Parathyroid adenoma (tissue), 2 donors: ENCODE results near the gene POU6F2.

Source experiments
- H2AFZ ChIP-seq: fragments of 300-600 bp; sonication (generic); one replicate; pipeline ENCODE4 v1.7.0; 2017; ENCODE audit warnings: antibody characterized with exemption, mild to moderate bottlenecking
- H3K27ac ChIP-seq: fragments of 300-600 bp; sonication (generic); one replicate; pipeline ENCODE4 v1.7.0; 2017
- H3K27me3 ChIP-seq: fragments of 300-600 bp; sonication (generic); one replicate; pipeline ENCODE4 v1.7.0; 2017; ENCODE audit warnings: low read length; ENCODE audit not compliant: control insufficient read depth, insufficient read depth
- H3K36me3 ChIP-seq: fragments of 300-600 bp; sonication (generic); one replicate; pipeline ENCODE4 v1.7.0; 2017; ENCODE audit warnings: low read length; ENCODE audit not compliant: control insufficient read depth, insufficient read depth
- H3K4me1 ChIP-seq: fragments of 300-600 bp; sonication (generic); one replicate; pipeline ENCODE4 v1.7.0; 2017; ENCODE audit warnings: control low read depth
- H3K4me2 ChIP-seq: fragments of 300-600 bp; sonication (generic); one replicate; pipeline ENCODE4 v1.7.0; 2017; ENCODE audit warnings: low read length
- H3K4me3 ChIP-seq: fragments of 300-600 bp; sonication (generic); one replicate; pipeline ENCODE4 v1.7.0; 2017; ENCODE audit warnings: low read depth, low read length
- H3K79me2 ChIP-seq: fragments of 300-600 bp; sonication (generic); one replicate; pipeline ENCODE4 v1.7.0; 2017; ENCODE audit warnings: control low read depth
- H3K9ac ChIP-seq: fragments of 300-600 bp; sonication (generic); one replicate; pipeline ENCODE4 v1.7.0; 2017; ENCODE audit warnings: mild to moderate bottlenecking
- H3K9me3 ChIP-seq: fragments of 300-600 bp; sonication (generic); one replicate; pipeline ENCODE4 v1.7.0; 2017; ENCODE audit warnings: low read length; ENCODE audit not compliant: control insufficient read depth
- CTCF ChIP-seq: fragments of 300-600 bp; sonication (generic); IDR thresholded peaks from one replicate; pipeline ENCODE4 v1.7.0; 2017; ENCODE audit warnings: antibody characterized with exemption, mild to moderate bottlenecking
- donor health status: primary hyperparathyroidism.

POU6F2 gene

GRCh38 chr7:39195967-39196366, 218.3 kb downstream of the POU6F2 start:
- H3K27me3 ChIP-seq, result no peaks in the 10 kb centered on the region
- no peak overlapping the region for H3K27ac ChIP-seq
- no peaks in the 10 kb centered on the region for H3K36me3 ChIP-seq
- H3K9ac ChIP-seq, result no peak overlapping the region
- no peaks in the 10 kb centered on the region for H3K9me3 ChIP-seq
- no peak overlapping the region for H3K4me3 ChIP-seq
- no peaks in the 10 kb centered on the region for H3K79me2 ChIP-seq
- no peak overlapping the region for H2AFZ ChIP-seq
- TF ChIP-seq CTCF, result no peak
- no peaks in the 10 kb centered on the region for H3K4me1 ChIP-seq
- no peak overlapping the region for H3K4me2 ChIP-seq

- no peak overlapping the region for H3K4me2 ChIP-seq
Observed at GRCh38 chr7:39197831-39198230, 220.1 kb downstream of the POU6F2 start.

GRCh38 chr7:39198556-39198955, 220.8 kb downstream of the POU6F2 start:
- Histone ChIP-seq H3K4me3 (no peak overlapping the region), H3K27ac (no peak overlapping the region), H3K36me3 (no peaks in the 10 kb centered on the region), H3K9me3 (no peaks in the 10 kb centered on the region), H3K4me1 (no peaks in the 10 kb centered on the region), H3K79me2 (no peaks in the 10 kb centered on the region), H3K4me2 (no peak overlapping the region), H2AFZ (no peak overlapping the region), H3K9ac (no peak overlapping the region), H3K27me3 (no peaks in the 10 kb centered on the region)
- TF ChIP-seq CTCF, result no peak

More at GRCh38 chr7:39197831-39198230, 220.1 kb downstream of the POU6F2 start:
- Histone ChIP-seq H3K9me3 (no peaks in the 10 kb centered on the region), H3K27ac (no peak overlapping the region), H3K27me3 (no peaks in the 10 kb centered on the region), H3K4me3 (no peak overlapping the region), H3K9ac (no peak overlapping the region), H3K36me3 (no peaks in the 10 kb centered on the region), H3K79me2 (no peaks in the 10 kb centered on the region), H3K4me1 (no peaks in the 10 kb centered on the region), H2AFZ (no peak overlapping the region)
- TF ChIP-seq CTCF, result no peak

GRCh38 chr7:39199006-39199405, 221.3 kb downstream of the POU6F2 start:
- no peaks in the 10 kb centered on the region for H3K79me2 ChIP-seq
- no peak for TF ChIP-seq CTCF
- no peak overlapping the region for H3K27ac ChIP-seq
- no peaks in the 10 kb centered on the region for H3K9me3 ChIP-seq
- H3K9ac ChIP-seq, result no peak overlapping the region
- H3K4me2 ChIP-seq, result no peak overlapping the region
- H3K36me3 ChIP-seq, result no peaks in the 10 kb centered on the region
- no peak overlapping the region for H2AFZ ChIP-seq
- H3K27me3 ChIP-seq, result no peaks in the 10 kb centered on the region
- no peaks in the 10 kb centered on the region for H3K4me1 ChIP-seq
- no peak overlapping the region for H3K4me3 ChIP-seq

GRCh38 chr7:39199951-39200350, 222.2 kb downstream of the POU6F2 start:
- Histone ChIP-seq H3K79me2 (no peaks in the 10 kb centered on the region), H3K4me1 (no peaks in the 10 kb centered on the region), H3K4me3 (no peak overlapping the region), H3K27me3 (no peaks in the 10 kb centered on the region), H3K4me2 (no peak overlapping the region), H2AFZ (no peak overlapping the region), H3K36me3 (no peaks in the 10 kb centered on the region), H3K9me3 (no peaks in the 10 kb centered on the region), H3K27ac (no peak overlapping the region), H3K9ac (no peak overlapping the region)
- no peak for TF ChIP-seq CTCF
